Activated naive CD8-positive, alpha-beta T cell treated with anti-CD3 and anti-CD28 coated beads for 36 hours (primary cell): ENCODE measurements around the gene LIN52. TPM values are rescaled to one million over a fixed set of nuclear protein-coding genes. Genes with fewer than 3 reads are reported as not detected.

Experiments
- DNase-seq: peaks from one replicate; pipeline ENCODE4 v3.0.0; 2021
- H3K27ac Mint-ChIP-seq: one replicate; pipeline ENCODE4 v1.8.0; 2022; ENCODE audit warnings: mild to moderate bottlenecking, moderate library complexity, mixed read lengths
- H3K27me3 Mint-ChIP-seq: one replicate; pipeline ENCODE4 v1.8.0; 2022; ENCODE audit warnings: mild to moderate bottlenecking, mixed read lengths
- H3K36me3 Mint-ChIP-seq: one replicate; pipeline ENCODE4 v1.8.0; 2021; ENCODE audit warnings: mild to moderate bottlenecking, mixed read lengths
- H3K4me1 Mint-ChIP-seq: one replicate; pipeline ENCODE4 v1.8.0; 2021; ENCODE audit warnings: mixed read lengths
- H3K4me3 Mint-ChIP-seq: one replicate; pipeline ENCODE4 v1.8.0; 2022; ENCODE audit warnings: mild to moderate bottlenecking, moderate library complexity, mixed read lengths
- H3K9me3 Mint-ChIP-seq: one replicate; pipeline ENCODE4 v1.8.0; 2022; ENCODE audit warnings: mixed read lengths
- total RNA-seq, 2 experiments: library from RNA; stranded (reverse); gene quantifications; one replicate each; pipeline ENCODE4 v1.2.3, GENCODE V29; 2021

LIN52 gene
- total RNA-seq, 2 experiments from 2014 or later = 11.1 to 12.4 TPM

GRCh38 chr14:74245292-74245691 is 160.5 kb downstream of the LIN52 start:
- no peak for DNase-seq
- H3K4me1 Mint-ChIP-seq = peaks cover 9% of the 10 kb centered on the region
- H3K27ac Mint-ChIP-seq = no peak overlapping the region
- H3K9me3 Mint-ChIP-seq = no peaks in the 10 kb centered on the region
- no peaks in the 10 kb centered on the region for H3K36me3 Mint-ChIP-seq
- no peak overlapping the region for H3K4me3 Mint-ChIP-seq
- peaks cover 87% of the 10 kb centered on the region for H3K27me3 Mint-ChIP-seq

- DNase-seq = no peak
- Mint-ChIP-seq H3K36me3 (no peaks in the 10 kb centered on the region), H3K4me3 (no peak overlapping the region), H3K9me3 (no peaks in the 10 kb centered on the region), H3K27me3 (peaks cover 77% of the 10 kb centered on the region), H3K27ac (no peak overlapping the region), H3K4me1 (peaks cover 9% of the 10 kb centered on the region)
These were observed 161.8 kb downstream of the LIN52 start for GRCh38 chr14:74246542-74246941.

DNA sequence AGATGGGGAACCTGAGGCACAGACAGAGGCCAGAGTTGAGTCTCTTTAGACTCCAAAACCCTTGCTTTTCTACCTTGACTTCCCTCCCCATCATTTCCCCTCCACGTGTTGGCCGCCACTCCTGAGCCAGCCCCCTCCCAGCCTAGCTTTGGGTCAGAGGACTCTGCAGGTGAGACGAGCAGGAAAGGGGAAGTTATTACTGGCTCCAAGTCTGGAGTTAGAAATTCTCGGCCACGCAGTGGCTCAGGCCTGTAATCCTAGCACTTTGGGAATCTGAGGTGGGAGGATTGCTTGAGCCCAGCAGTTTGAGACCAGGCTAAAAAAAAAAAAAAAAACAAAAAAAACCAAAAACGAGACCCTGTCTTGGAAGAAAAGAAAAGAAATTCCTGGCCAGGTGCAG is 163.3 kb downstream of the LIN52 start:
- peaks cover 67% of the 10 kb centered on the region for H3K27me3 Mint-ChIP-seq
- no peak for DNase-seq
- no peak overlapping the region for H3K27ac Mint-ChIP-seq
- no peak overlapping the region for H3K4me3 Mint-ChIP-seq
- no peaks in the 10 kb centered on the region for H3K9me3 Mint-ChIP-seq
- peaks cover 5% of the 10 kb centered on the region for H3K4me1 Mint-ChIP-seq
- H3K36me3 Mint-ChIP-seq = no peaks in the 10 kb centered on the region

DNA sequence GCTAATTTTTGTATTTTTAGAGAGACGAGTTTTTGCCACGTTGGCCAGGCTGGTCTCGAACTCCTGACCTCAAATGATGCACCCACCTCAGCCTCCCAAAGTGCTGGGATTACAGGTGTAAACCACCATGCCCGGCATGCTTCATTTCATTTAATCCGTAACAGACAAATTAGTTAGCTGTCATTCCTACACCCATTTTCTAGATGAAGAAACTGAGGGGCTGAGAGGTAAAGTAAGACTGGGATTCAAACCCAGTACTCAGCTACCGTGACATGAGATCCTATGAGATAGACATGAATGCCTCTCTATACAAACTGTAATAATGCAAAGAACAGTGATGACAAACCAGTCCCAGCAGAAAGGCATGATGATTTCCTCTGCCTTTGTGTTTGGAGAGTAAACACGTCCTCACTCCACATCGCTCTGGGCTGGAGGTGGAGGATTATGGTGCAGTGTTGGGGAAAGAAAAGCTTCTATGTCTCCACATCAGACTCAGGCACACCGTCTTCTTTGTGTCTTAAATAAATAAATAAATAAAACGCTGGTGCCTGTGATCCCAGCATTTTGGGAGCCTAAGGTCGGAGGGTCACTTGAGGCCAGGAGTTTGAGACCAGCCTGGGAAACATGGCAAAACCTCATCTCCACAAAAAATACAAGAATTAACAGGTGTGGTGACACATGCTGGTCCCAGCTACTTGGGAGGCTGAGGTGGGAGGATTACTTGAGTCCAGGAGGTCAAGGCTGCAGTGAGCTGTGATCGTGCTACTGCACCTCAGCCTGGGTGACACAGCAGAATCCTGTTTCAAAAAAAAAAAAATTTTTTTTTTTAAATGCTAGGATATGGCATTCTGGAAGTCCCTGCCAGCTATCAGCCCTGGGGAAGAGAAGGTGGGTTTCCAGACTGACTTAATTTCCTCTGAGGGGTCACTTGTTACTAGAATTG is 164.9 kb downstream of the LIN52 start:
- H3K4me1 Mint-ChIP-seq = peaks cover 5% of the 10 kb centered on the region
- DNase-seq = no peak
- H3K9me3 Mint-ChIP-seq = no peaks in the 10 kb centered on the region
- H3K4me3 Mint-ChIP-seq = no peak overlapping the region
- H3K36me3 Mint-ChIP-seq = no peaks in the 10 kb centered on the region
- peaks cover 54% of the 10 kb centered on the region for H3K27me3 Mint-ChIP-seq
- no peak overlapping the region for H3K27ac Mint-ChIP-seq

Other genes starting within 250 kb of the LIN52 start
- 1 to 10 TPM; 6.5 to 6.7 TPM for gene PTGR2, start 233.1 kb upstream of the LIN52 start, total RNA-seq
- 10 to 100 TPM; 53.8 to 56.4 TPM for gene ZNF410, start 198.1 kb upstream of the LIN52 start, total RNA-seq
- gene FAM161B, start 134.9 kb upstream of the LIN52 start, total RNA-seq = 1 to 10 TPM; 1.0 to 1.1 TPM
- 10 to 100 TPM; 16.4 to 18.3 TPM for gene COQ6, start 134.7 kb upstream of the LIN52 start, total RNA-seq
- 10 to 100 TPM in 1 of 2 experiments, 1 to 10 TPM in 1; 8.8 to 10.5 TPM for gene ENTPD5, start 65.7 kb upstream of the LIN52 start, total RNA-seq
- 1 to 10 TPM; 1.6 to 1.9 TPM for gene BBOF1, start 65.6 kb upstream of the LIN52 start, total RNA-seq
- gene ALDH6A1, start 503 bp upstream of the LIN52 start, total RNA-seq = 10 to 100 TPM in 1 of 2 experiments, 1 to 10 TPM in 1; 9.3 to 10.1 TPM
- not detected for gene VSX2, start 154.5 kb downstream of the LIN52 start, total RNA-seq
- gene ABCD4, start 218.0 kb downstream of the LIN52 start, total RNA-seq = 10 to 100 TPM; 36.8 to 36.9 TPM